ENCODE results near the gene TBC1D10B. TPM values are rescaled to one million over a fixed set of nuclear protein-coding genes. Genes with fewer than 3 reads are reported as not detected.
A peak's percentile ranks its signal among the peaks of the same experiment; 100 is the strongest.

Gene TBC1D10B
- total and polyA plus RNA-seq, 2 of the 8 experiments (the other 6 are each of a cell fraction or from before 2014, with no cell fraction given): 15.4 to 28.6 TPM

DNA sequence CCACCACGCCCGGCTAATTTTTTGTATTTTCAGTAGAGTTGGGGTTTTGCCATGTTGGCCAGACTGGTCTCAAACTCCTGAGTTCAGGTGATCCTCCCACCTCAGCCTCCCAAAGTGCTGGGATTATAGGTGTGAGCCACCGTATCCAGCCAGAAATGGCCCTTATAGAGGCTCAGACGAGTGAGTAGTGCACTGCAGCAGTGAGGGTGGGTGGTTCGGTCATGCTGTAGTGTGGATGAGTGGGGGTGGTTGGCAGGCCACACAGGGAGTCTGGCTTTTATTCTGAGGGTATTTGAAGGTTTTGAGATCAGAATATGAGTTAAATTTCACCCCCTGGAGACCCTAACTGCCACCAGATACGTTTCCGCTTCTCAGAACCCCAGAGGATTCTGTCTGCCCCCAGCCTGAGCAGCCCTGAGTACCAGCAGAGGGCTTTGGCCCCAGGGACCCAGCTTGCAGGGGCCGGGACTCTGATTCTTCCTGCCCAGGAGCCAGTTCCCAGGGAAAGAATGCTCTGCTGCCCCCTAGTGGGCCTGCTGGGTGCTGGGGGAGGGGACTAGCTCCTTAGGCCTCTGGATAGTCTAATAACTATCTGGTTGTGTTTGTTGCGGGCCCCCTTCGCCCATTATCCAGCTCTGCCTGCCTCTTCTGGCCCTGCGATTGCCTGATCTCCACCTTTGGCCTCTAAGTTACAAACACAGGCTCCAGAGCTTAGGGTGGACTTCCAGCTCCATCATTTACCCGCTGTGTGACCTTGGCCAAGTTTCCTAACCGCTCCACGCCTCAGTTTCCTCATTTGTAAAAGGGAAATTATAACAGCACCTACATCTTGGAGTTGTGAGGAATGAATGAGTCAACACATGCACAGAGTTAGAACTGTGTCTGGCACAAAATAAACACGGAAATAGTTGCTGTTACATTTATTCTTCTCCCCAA is 39.1 kb upstream of the TBC1D10B start:
- Histone ChIP-seq H2BK20ac (ENCODE audit: low read length) (no peak overlapping the region), H3K79me1 (ENCODE audit: low read depth, low read length) (peaks cover 5% of the 10 kb centered on the region; the same call in 1 of the 2 replicates), H3K4me1 (replicated peaks in 1 of 4; ENCODE audit: control insufficient read depth in 3 of 4, insufficient read depth in 4 of 4, low read length in 3 of 4) (peaks cover 3 to 12% (median 4%) of the 10 kb centered on the region in 4 experiments; a peak in 6 of 7 replicates), H3K27ac (ENCODE audit: low read depth, low read length) (no peak overlapping the region), H2BK5ac (ENCODE audit: low read depth, low read length) (no peak overlapping the region), H3K9ac (replicated peaks in 1 of 4; ENCODE audit: extremely low read depth in 1 of 4, low read depth in 3 of 4, low read length in 3 of 4) (no peak overlapping the region), H3K4me2 (ENCODE audit: insufficient read depth in 1 of 2, low read depth in 2 of 2, low read length in 2 of 2) (no peak overlapping the region), H3K56ac (replicated peaks; ENCODE audit: insufficient read length, low read depth, low read length) (no peak overlapping the region), H2BK12ac (ENCODE audit: low read depth, low read length) (no peak overlapping the region), H3K27me3 (replicated peaks in 1 of 4; ENCODE audit: control insufficient read depth in 3 of 4, extremely low read depth in 1 of 4, insufficient read depth in 3 of 4, low read length in 3 of 4) (no peaks in the 10 kb centered on the region), H2AFZ (ENCODE audit: low read length) (no peak overlapping the region), H3K79me2 (ENCODE audit: control insufficient read depth in 1 of 2, insufficient read depth in 2 of 2, low read length in 2 of 2) (peaks cover 0 to 8% of the 10 kb centered on the region in 2 experiments; a peak in 2 of 4 replicates), H3K23me2 (ENCODE audit: low read depth, low read length) (peaks cover 12% of the 10 kb centered on the region), H3K4ac (replicated peaks; ENCODE audit: insufficient read length, low read depth, low read length) (no peak overlapping the region), H3K18ac (ENCODE audit: extremely low read depth, low read length) (no peak overlapping the region), H2AK5ac (ENCODE audit: low read depth, low read length) (no peak overlapping the region), H4K5ac (ENCODE audit: insufficient read length, low read depth, low read length) (no peak overlapping the region), H3K14ac (ENCODE audit: insufficient read length) (no peak overlapping the region), H3K4me3 (ENCODE audit: extremely low read depth in 1 of 4, insufficient read depth in 2 of 4, low read depth in 3 of 4, low read length in 4 of 4) (no peak overlapping the region), H3K36me3 (ENCODE audit: control insufficient read depth in 2 of 4, insufficient read depth in 4 of 4, low read length in 3 of 4) (peaks cover 0 to 11% (median 4%) of the 10 kb centered on the region in 4 experiments; a peak in 7 of 8 replicates), H2BK120ac (replicated peaks; ENCODE audit: low read depth, low read length) (no peak overlapping the region), H3K9me3 (ENCODE audit: insufficient read depth in 2 of 2, low read depth in 1 of 2, low read length in 1 of 2) (no peaks in the 10 kb centered on the region), H4K91ac (replicated peaks; ENCODE audit: insufficient read length, low read length) (no peak overlapping the region), H4K8ac (ENCODE audit: extremely low read depth, insufficient read depth, low read length) (no peak overlapping the region; the same call in 1 of the 2 replicates), H3K23ac (ENCODE audit: insufficient read length) (no peak overlapping the region), H2BK15ac (ENCODE audit: low read length) (no peak overlapping the region), H4K20me1 (replicated peaks in 1 of 2; ENCODE audit: control insufficient read depth in 1 of 2, insufficient read depth in 2 of 2, low read length in 2 of 2) (peaks cover 2 to 18% of the 10 kb centered on the region in 2 experiments)
- 74% methylated on average over 15 of the region's 15 CpGs; no CpG with 5 or more reads in 1 of the 2 experiments for WGBS, 2 experiments (ENCODE audit: extremely low coverage in 1 of 2, insufficient coverage in 1 of 2, insufficient read length in 1 of 2, insufficient replicate concordance in 2 of 2, low coverage in 1 of 2, low lambda C conversion rate in 2 of 2, missing lambda C conversion rate in 1 of 2)
- ChIA-PET CTCF (ENCODE audit: partially characterized antibody) (interaction anchor here (0.6 to 4.2 kb wide), 25 partner anchors 9 to 1469 kb away, joined by 3 to 23 read pairs (median 4); partner anchors contain the start of gene SRCAP), POLR2A (ENCODE audit: partially characterized antibody) (interaction anchor here (0.6 to 5.1 kb wide), 16 partner anchors 8 to 318 kb away, joined by 3 to 41 read pairs (median 4); partner anchors contain the start of genes CD2BP2, DCTPP1, TBX6 and ZNF48)
- FAIRE-seq (no peak), DNase-seq (ENCODE audit: low read depth in 1 of 2, low spot score in 2 of 2) (peak; percentile 84 to 98)
- TF ChIP-seq SRF (IDR thresholded peaks at IDR 0.05; ENCODE audit: low read depth, low read length) (no peak), JUND (IDR thresholded peaks at IDR 0.05; ENCODE audit: low read length) (0 out of 2 replicates have a peak, but pooled peaks have one; percentile 27), RAD21 (IDR thresholded peaks at IDR 0.05 in 1 of 2, conservative IDR thresholded peaks at IDR 0.05 in 1 of 2; ENCODE audit: low read depth in 2 of 2, low read length in 2 of 2) (peak; percentile 88 to 93), HDAC2 (IDR thresholded peaks at IDR 0.05; ENCODE audit: borderline replicate concordance in 1 of 2, low read depth in 2 of 2, low read length in 2 of 2) (0 out of 4 replicates have a peak, but pooled peaks of 1 of the 2 experiments have one; percentile 26), TBP (IDR thresholded peaks at IDR 0.05; ENCODE audit: low read depth, low read length) (peak; percentile 30; the same call in 1 of the 2 replicates), YY1 (IDR thresholded peaks at IDR 0.05; ENCODE audit: low read depth, low read length) (peak; percentile 41; the same call in 1 of the 2 replicates), GABPA (IDR thresholded peaks at IDR 0.05; ENCODE audit: borderline replicate concordance, insufficient read depth, low read length) (peak; percentile 55; the same call in 1 of the 2 replicates), CBX5 (IDR thresholded peaks at IDR 0.05; ENCODE audit: low read depth, low read length) (no peak), ATF3 (IDR thresholded peaks at IDR 0.05; ENCODE audit: insufficient read depth, low read depth, low read length) (no peak)
